Stimulated activated CD4-positive, alpha-beta T cell treated with anti-CD3 and anti-CD28 coated beads, Interleukin-2, amount 100 ng/mL, for 48 hours (primary cell): ENCODE results near the gene XPO1.
"Not testable (repeated sequence)": the region's sequence is repeated elsewhere in the genome, so short reads cannot be mapped to it uniquely, and the experiment has no call there.

ENCODE experiments used
- DNase-seq, 2 donors: peaks; one replicate each; pipeline ENCODE4 v3.0.0-alpha.2; 2020

Gene XPO1

GRCh38 chr2:61530749-61531148, 7.4 kb downstream of the XPO1 start:
- no peak for DNase-seq

GRCh38 chr2:61529944-61530735, 8.0 kb downstream of the XPO1 start:
- no peak for DNase-seq

- DNase-seq: no peak
Observed at GRCh38 chr2:61520261-61520660, 17.9 kb downstream of the XPO1 start.

- no peak for DNase-seq
Observed at GRCh38 chr2:61512768-61513398, 25.3 kb downstream of the XPO1 start.

- DNase-seq: no peak
Observed at GRCh38 chr2:61510674-61511671, 27.2 kb downstream of the XPO1 start.

- no peak for DNase-seq
Observed at GRCh38 chr2:61504949-61505348, 33.2 kb downstream of the XPO1 start.

- DNase-seq: no peak
Observed at GRCh38 chr2:61499060-61499459, 39.1 kb downstream of the XPO1 start.

GRCh38 chr2:61493523-61493942, 44.6 kb downstream of the XPO1 start:
- DNase-seq: no peak

GRCh38 chr2:61492476-61492875, 45.7 kb downstream of the XPO1 start:
- DNase-seq: no peak

- DNase-seq: no peak
Observed at GRCh38 chr2:61485281-61485680, 52.9 kb downstream of the XPO1 start.

- no peak for DNase-seq
Observed at GRCh38 chr2:61478086-61478485, 60.1 kb downstream of the XPO1 start.

GRCh38 chr2:61476929-61477589, 61.1 kb downstream of the XPO1 start:
- not testable (repeated sequence) for DNase-seq

GRCh38 chr2:61471905-61472805, 66.0 kb downstream of the XPO1 start:
- no peak for DNase-seq

- DNase-seq: peak; percentile 80 to 81
Observed at GRCh38 chr2:61470965-61471904, 66.9 kb downstream of the XPO1 start, which contains the start of gene USP34. TSS of gene USP34 (minus strand) at chr2:61471087. CDS start at chr2:61470692, 395 bp downstream.

- peak; percentile 77 to 79 for DNase-seq
Observed at GRCh38 chr2:61470122-61470951, 67.8 kb downstream of the XPO1 start.

- no peak for DNase-seq
Observed at GRCh38 chr2:61469424-61470121, 68.6 kb downstream of the XPO1 start.

GRCh38 chr2:61468231-61468630, 69.9 kb downstream of the XPO1 start:
- not testable (repeated sequence) for DNase-seq

GRCh38 chr2:61465045-61465444, 73.1 kb downstream of the XPO1 start:
- DNase-seq: no peak
